ENCODE measurements around the gene COL18A1.
A peak's percentile ranks its signal among the peaks of the same experiment; 100 is the strongest.

COL18A1 gene

GRCh38 chr21:45420061-45421041 lies 15.4 kb downstream of the COL18A1 start:
- peak; percentile 94 for DNase-seq (ENCODE audit: low read depth)
- TF ChIP-seq, protein P1, sequence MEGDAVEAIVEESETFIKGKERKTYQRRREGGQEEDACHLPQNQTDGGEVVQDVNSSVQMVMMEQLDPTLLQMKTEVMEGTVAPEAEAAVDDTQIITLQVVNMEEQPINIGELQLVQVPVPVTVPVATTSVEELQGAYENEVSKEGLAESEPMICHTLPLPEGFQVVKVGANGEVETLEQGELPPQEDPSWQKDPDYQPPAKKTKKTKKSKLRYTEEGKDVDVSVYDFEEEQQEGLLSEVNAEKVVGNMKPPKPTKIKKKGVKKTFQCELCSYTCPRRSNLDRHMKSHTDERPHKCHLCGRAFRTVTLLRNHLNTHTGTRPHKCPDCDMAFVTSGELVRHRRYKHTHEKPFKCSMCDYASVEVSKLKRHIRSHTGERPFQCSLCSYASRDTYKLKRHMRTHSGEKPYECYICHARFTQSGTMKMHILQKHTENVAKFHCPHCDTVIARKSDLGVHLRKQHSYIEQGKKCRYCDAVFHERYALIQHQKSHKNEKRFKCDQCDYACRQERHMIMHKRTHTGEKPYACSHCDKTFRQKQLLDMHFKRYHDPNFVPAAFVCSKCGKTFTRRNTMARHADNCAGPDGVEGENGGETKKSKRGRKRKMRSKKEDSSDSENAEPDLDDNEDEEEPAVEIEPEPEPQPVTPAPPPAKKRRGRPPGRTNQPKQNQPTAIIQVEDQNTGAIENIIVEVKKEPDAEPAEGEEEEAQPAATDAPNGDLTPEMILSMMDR (conservative IDR thresholded peaks at IDR 0.05; ENCODE audit: low read depth, low read length): no peak
- peak overlapping the region; percentile 23 for H3K4me3 ChIP-seq (ENCODE audit: low read length)

GRCh38 chr21:45421071-45421845 lies 16.3 kb downstream of the COL18A1 start:
- TF ChIP-seq, protein P1 (conservative IDR thresholded peaks at IDR 0.05; ENCODE audit: low read depth, low read length): no peak
- H3K4me3 ChIP-seq (ENCODE audit: low read length): no peak overlapping the region
- no peak for DNase-seq (ENCODE audit: low read depth)

- DNase-seq (ENCODE audit: low read depth): no peak
- TF ChIP-seq, protein P1 (conservative IDR thresholded peaks at IDR 0.05; ENCODE audit: low read depth, low read length): no peak
- no peak overlapping the region for H3K4me3 ChIP-seq (ENCODE audit: low read length)
These were observed 17.1 kb downstream of the COL18A1 start for GRCh38 chr21:45421846-45422775.

DNA sequence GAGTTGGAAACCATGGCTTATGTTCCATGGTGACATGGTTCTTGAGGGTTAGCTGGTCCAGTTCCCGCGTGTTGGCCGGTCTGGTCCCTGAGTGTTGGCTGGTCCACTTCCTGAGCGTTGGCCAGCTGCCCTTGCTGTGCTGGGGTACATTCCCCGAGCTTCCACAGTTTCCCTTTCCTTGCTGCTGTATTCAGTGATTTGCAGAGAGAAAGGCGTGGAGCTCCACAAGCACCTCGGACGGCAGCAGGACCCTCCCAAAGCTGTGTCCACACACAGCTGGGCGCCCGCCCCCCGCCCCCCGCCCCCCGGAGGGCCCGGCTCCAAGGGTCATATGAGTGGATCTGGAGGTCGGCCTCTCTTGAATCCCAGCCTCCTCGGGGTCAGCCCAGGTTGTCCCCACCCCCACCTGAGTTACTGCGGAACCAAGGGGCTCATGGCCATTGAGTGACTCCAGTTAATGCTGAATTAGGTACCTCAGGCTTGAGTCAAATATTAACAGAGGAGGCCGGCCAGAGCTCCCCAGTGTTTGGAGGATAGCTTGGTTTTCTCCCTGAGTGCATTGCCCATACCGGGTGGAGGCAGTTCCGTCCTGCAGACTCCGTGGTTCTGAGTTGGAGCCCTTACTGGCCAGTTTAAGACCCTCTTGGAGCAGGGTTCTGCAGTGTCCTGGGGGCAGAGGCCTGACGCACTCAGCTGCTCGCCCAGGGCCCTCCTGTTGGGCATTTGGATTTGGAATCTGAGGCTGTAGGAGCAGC lies 18.4 kb downstream of the COL18A1 start:
- no peak for DNase-seq (ENCODE audit: low read depth)
- no peak overlapping the region for H3K4me3 ChIP-seq (ENCODE audit: low read length)
- TF ChIP-seq, protein P1 (conservative IDR thresholded peaks at IDR 0.05; ENCODE audit: low read depth, low read length): no peak

- TF ChIP-seq, protein P1 (conservative IDR thresholded peaks at IDR 0.05; ENCODE audit: low read depth, low read length): no peak
- no peak overlapping the region for H3K4me3 ChIP-seq (ENCODE audit: low read length)
- no peak for DNase-seq (ENCODE audit: low read depth)
These were observed 19.2 kb downstream of the COL18A1 start for GRCh38 chr21:45423968-45424853.

Data from retinal pigment epithelial cell (primary cell).